Measurements from ENCODE around the gene KIAA0232.

KIAA0232 gene

GRCh38 chr4:6892190-6892908 is 109.8 kb downstream of the KIAA0232 start:
- no peak overlapping the region for H3K4me3 ChIP-seq
- H3K4me1 ChIP-seq, result peaks cover 0 to 9% (median 4%) of the 10 kb centered on the region in 4 donors
- intact Hi-C loops (cut with DNase I; ENCODE audit: low total_unique reads), result no loop called here
- peak in 1 of 2 donors; percentile 43 for DNase-seq
- H3K9me3 ChIP-seq, result no peaks in the 10 kb centered on the region
- H3K27ac ChIP-seq, result no peak overlapping the region
- H3K36me3 ChIP-seq, result no peaks in the 10 kb centered on the region
- TF ChIP-seq, protein P1, sequence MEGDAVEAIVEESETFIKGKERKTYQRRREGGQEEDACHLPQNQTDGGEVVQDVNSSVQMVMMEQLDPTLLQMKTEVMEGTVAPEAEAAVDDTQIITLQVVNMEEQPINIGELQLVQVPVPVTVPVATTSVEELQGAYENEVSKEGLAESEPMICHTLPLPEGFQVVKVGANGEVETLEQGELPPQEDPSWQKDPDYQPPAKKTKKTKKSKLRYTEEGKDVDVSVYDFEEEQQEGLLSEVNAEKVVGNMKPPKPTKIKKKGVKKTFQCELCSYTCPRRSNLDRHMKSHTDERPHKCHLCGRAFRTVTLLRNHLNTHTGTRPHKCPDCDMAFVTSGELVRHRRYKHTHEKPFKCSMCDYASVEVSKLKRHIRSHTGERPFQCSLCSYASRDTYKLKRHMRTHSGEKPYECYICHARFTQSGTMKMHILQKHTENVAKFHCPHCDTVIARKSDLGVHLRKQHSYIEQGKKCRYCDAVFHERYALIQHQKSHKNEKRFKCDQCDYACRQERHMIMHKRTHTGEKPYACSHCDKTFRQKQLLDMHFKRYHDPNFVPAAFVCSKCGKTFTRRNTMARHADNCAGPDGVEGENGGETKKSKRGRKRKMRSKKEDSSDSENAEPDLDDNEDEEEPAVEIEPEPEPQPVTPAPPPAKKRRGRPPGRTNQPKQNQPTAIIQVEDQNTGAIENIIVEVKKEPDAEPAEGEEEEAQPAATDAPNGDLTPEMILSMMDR (IDR thresholded peaks at IDR 0.05), result no peak
- H3K27me3 ChIP-seq, result no peaks in the 10 kb centered on the region

DNA sequence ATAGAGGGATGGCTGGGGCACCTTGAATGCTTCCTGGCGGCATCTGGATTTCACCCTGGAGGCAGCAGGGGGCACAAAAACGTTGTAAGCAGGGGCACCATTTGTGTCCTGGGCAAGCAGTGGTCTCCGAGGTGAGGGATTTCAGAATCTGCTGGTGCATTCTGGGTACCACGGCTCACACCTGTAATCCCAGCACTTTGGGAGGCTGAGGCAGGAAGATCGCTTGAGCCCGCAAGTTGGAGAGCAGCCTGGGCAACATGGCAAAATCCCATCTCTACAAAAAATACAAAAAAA is 110.3 kb downstream of the KIAA0232 start:
- intact Hi-C loops (cut with DNase I; ENCODE audit: low total_unique reads), result no loop called here
- Histone ChIP-seq H3K9me3 (no peaks in the 10 kb centered on the region), H3K27me3 (no peaks in the 10 kb centered on the region), H3K4me3 (no peak overlapping the region), H3K36me3 (no peaks in the 10 kb centered on the region), H3K4me1 (peaks cover 0 to 9% (median 5%) of the 10 kb centered on the region in 4 donors), H3K27ac (no peak overlapping the region)
- TF ChIP-seq, protein P1 (IDR thresholded peaks at IDR 0.05), result no peak
- DNase-seq, result no peak

DNA sequence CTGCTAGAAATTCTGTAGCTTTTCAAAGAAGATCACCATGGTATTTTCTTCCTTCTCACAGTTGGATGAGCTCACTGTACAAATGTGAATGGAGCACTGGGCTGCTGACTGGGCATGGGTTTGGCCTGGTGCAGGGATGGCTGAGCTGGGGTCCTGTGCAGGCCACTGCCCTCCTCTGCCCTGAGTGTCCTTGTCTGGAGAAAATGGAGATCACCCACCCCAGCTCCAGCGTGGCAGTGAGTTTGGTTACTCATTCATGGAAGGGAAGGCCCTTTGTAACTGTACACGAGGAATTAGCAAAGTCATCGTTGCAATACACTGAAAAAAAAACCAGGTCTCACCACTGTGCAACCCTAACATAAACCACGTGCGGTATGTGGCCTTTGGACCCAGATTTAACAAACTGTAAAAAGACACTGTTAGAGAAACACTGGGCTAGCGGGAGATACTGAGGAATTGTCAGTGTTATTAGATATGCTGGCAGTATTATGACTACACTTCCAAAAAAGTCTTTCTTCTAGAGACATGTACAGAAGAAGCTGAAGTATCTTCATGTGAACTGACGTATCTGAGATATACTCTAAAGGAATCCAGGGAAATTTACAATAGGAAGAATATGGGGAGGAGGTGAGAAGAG is 111.0 kb downstream of the KIAA0232 start:
- Histone ChIP-seq H3K9me3 (no peaks in the 10 kb centered on the region), H3K27ac (no peak overlapping the region), H3K4me3 (no peak overlapping the region), H3K27me3 (no peaks in the 10 kb centered on the region), H3K36me3 (no peaks in the 10 kb centered on the region), H3K4me1 (peaks cover 0 to 9% (median 1%) of the 10 kb centered on the region in 4 donors)
- no peak for DNase-seq
- intact Hi-C loops (cut with DNase I; ENCODE audit: low total_unique reads), result no loop called here
- TF ChIP-seq, protein P1 (IDR thresholded peaks at IDR 0.05), result no peak

GRCh38 chr4:6894086-6894478 is 111.6 kb downstream of the KIAA0232 start:
- intact Hi-C loops (cut with DNase I; ENCODE audit: low total_unique reads), result no loop called here
- peaks cover 0 to 9% (median 1%) of the 10 kb centered on the region in 4 donors for H3K4me1 ChIP-seq
- no peaks in the 10 kb centered on the region for H3K9me3 ChIP-seq
- no peak for DNase-seq
- TF ChIP-seq, protein P1 (IDR thresholded peaks at IDR 0.05), result no peak
- H3K27ac ChIP-seq, result no peak overlapping the region
- H3K36me3 ChIP-seq, result no peaks in the 10 kb centered on the region
- H3K4me3 ChIP-seq, result no peak overlapping the region
- no peaks in the 10 kb centered on the region for H3K27me3 ChIP-seq

DNA sequence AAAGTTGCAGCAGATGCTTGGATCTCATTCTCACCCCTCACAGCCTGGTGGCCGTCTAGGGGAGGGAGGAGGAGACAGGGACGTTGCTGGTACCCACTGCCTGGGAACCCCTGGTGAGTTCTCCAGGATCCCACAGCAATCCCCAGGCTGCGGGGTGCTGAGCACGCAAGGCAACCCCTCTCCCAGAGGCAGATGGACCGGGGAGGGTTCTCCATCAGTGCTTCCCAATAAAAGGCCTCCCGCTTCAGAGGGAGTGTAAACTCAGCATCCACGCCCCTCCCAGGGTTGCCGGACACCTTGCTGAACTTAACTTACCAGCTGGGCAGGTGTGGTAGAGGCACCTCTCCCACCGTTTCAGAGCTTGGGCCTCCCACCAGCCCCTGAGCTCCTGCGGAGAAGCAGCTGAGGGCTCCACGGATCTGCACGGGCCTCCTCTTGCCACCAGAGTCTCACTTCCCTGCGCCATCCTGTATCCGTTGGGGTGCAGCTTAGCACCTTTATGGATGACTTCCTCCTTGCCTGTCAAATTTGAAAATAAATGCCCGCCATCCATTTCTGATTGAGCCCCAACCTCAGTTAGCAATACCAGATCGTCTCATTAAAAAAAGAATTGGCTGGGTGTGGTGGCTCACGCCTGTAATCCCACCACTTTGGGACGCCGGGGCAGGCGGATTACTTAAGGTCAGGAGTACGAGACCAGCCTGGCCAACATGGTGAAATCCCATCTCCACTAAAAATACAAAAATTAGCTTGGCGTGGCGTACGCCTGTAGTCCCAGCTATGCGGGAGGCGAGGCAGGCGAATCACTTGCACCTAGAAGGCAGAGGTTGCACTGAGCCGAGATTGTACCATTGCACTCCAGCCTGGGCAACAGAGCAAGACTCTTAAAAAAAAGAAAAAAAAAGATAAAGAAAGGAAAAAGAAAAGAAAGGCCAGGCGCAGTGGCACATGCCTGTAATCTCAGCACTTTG is 112.3 kb downstream of the KIAA0232 start:
- Histone ChIP-seq H3K4me3 (no peak overlapping the region), H3K27me3 (no peaks in the 10 kb centered on the region), H3K4me1 (peaks cover 0 to 9% (median 1%) of the 10 kb centered on the region in 4 donors), H3K9me3 (no peaks in the 10 kb centered on the region), H3K36me3 (no peaks in the 10 kb centered on the region), H3K27ac (no peak overlapping the region)
- intact Hi-C loops (cut with DNase I; ENCODE audit: low total_unique reads), result no loop called here
- TF ChIP-seq, protein P1 (IDR thresholded peaks at IDR 0.05), result no peak
- DNase-seq, result no peak

Data from tibial artery (tissue), 4 donors.